Limb (tissue), 2 donors: ENCODE measurements around the gene KCNMB4.

ENCODE experiments used
- DNase-seq, 2 donors: peaks; one replicate each; pipeline ENCODE4 v3.0.0-alpha.2; 2016; ENCODE audit errors: extremely low spot score in 2 of 2

Gene KCNMB4

GRCh38 chr12:70365648-70366518 is at the start of gene KCNMB4:
KCNMB4 (plus strand) TSS chr12:70366290; CDS start chr12:70366735, 445 bp downstream.
- peak; percentile 68 to 89 for DNase-seq

- DNase-seq, result no peak
Measured at GRCh38 chr12:70317781-70318180, 48.3 kb upstream of the KCNMB4 start.

GRCh38 chr12:70319605-70320004 is 46.5 kb upstream of the KCNMB4 start:
- DNase-seq, result no peak

- DNase-seq, result no peak
Measured at GRCh38 chr12:70321191-70321590, 44.9 kb upstream of the KCNMB4 start.

- DNase-seq, result no peak
Measured at GRCh38 chr12:70327541-70327940, 38.5 kb upstream of the KCNMB4 start.

- DNase-seq, result no peak
Measured at GRCh38 chr12:70329728-70330127, 36.4 kb upstream of the KCNMB4 start.

- no peak for DNase-seq
Measured at GRCh38 chr12:70330158-70330557, 35.9 kb upstream of the KCNMB4 start.

- DNase-seq, result no peak
Measured at GRCh38 chr12:70332236-70332635, 33.9 kb upstream of the KCNMB4 start.

- no peak for DNase-seq
Measured at GRCh38 chr12:70334742-70335141, 31.3 kb upstream of the KCNMB4 start.

- no peak for DNase-seq
Measured at GRCh38 chr12:70338531-70338930, 27.6 kb upstream of the KCNMB4 start.

- DNase-seq, result no peak
Measured at GRCh38 chr12:70351076-70351475, 15.0 kb upstream of the KCNMB4 start.

- DNase-seq, result no peak
Measured at GRCh38 chr12:70353780-70354660, 12.1 kb upstream of the KCNMB4 start.

GRCh38 chr12:70354787-70355186 is 11.3 kb upstream of the KCNMB4 start:
- no peak for DNase-seq

- DNase-seq, result no peak
Measured at GRCh38 chr12:70355972-70356371, 10.1 kb upstream of the KCNMB4 start.

GRCh38 chr12:70359458-70360197 is 6.5 kb upstream of the KCNMB4 start:
- DNase-seq, result no peak

- no peak for DNase-seq
Measured at GRCh38 chr12:70360218-70360617, 5.9 kb upstream of the KCNMB4 start.

GRCh38 chr12:70364695-70365397 is 1.2 kb upstream of the KCNMB4 start:
- DNase-seq, result peak in 1 of 2 donors; percentile 25

- DNase-seq, result no peak
Measured at GRCh38 chr12:70365398-70365647, 767 bp upstream of the KCNMB4 start.

GRCh38 chr12:70366581-70367257 is 629 bp downstream of the KCNMB4 start:
- peak; percentile 30 to 77 for DNase-seq

- DNase-seq, result no peak
Measured at GRCh38 chr12:70367258-70368141, 1.4 kb downstream of the KCNMB4 start.
